Non-pigmented ciliary epithelial cell (primary cell): ENCODE measurements around the gene ADSS1.

Source experiments
- DNase-seq: peaks from one replicate; pipeline ENCODE4 v3.0.0-alpha.2; 2010; ENCODE audit warnings: low read depth

Gene ADSS1

DNA sequence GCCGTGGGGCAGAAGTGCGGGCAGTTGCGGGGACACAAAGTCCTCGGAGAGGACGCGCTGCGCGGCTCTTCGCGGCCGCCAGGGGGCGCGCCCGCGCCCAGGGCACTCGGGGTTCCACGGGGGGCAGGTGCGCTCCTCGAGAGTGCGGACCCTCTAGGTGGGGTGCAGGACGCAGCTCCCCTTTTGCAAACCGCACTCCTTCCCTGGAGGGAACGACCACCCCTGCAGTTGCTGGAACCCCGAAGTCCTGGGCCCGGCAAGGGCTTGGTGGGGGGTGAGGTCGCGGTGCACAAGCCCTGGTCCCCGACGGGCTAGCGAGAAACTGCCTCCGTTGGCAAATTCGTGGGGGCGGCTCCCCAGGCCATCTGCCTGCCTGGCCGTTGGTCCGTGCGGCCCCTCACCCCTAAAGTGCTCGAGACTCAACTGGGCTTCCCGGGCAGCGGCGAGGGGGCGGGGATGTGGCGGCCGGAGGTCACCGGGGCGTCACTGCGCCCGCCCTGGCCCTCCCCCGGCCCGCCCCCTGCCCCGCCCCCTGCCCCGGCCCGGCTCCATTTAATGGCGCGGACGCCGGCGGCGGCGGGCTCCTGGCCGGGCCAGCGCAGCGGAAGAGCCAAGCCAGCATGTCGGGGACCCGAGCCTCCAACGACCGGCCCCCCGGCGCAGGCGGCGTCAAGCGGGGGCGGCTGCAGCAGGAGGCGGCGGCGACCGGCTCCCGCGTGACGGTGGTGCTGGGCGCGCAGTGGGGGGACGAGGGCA lies at the start of gene ADSS1:
TSS of gene ADSS1 (plus strand) at position 579 of the 756 bp plus-strand sequence. CDS start at position 621, 42 bp downstream.
- no peak for DNase-seq

DNA sequence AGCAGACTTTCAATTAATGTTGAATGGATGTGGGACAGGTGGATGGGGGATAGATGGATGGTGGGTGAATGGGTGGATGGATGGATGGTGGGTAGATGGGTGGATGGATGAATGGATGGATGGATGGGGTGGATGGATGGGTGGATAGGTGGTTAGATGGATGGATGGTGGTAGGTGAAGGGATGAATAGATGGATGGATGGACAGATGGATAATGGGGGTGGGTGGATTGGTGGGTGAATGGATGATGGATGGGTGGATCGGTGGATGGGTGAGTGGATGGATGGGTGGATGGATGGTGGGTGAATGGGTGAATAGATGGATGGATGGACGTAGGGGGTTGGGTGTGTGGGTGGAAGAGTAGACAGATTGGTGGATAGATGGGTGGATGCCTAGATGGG lies 48.6 kb upstream of the ADSS1 start:
- no peak for DNase-seq

DNA sequence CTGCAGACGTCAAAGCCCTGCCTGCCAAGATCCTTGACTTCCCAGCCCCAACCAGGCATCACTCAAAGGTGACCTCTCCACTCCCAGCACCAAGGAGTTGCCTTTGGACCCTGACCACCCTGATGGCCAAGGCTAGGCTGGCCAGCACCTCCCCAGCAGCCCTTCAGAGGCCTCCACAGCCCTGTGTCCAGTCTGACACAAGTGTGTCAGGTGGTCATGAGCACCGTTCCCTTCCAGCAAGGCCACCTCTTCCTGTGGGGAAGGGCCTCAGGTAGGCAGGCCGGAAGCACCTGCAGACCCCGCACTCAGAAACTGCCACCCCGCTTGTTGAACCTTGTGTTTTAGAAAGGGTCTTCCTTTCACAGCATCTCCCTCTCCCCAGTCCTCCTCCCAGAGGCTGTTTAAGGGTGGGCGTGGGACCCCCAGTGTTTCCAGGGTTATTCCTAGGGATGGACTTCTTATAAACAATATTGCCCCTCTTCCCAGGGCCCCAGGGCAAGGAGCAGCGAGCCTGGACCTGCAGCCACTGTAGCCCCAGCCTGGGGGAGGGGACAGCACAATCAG lies 47.8 kb upstream of the ADSS1 start:
- no peak for DNase-seq

DNA sequence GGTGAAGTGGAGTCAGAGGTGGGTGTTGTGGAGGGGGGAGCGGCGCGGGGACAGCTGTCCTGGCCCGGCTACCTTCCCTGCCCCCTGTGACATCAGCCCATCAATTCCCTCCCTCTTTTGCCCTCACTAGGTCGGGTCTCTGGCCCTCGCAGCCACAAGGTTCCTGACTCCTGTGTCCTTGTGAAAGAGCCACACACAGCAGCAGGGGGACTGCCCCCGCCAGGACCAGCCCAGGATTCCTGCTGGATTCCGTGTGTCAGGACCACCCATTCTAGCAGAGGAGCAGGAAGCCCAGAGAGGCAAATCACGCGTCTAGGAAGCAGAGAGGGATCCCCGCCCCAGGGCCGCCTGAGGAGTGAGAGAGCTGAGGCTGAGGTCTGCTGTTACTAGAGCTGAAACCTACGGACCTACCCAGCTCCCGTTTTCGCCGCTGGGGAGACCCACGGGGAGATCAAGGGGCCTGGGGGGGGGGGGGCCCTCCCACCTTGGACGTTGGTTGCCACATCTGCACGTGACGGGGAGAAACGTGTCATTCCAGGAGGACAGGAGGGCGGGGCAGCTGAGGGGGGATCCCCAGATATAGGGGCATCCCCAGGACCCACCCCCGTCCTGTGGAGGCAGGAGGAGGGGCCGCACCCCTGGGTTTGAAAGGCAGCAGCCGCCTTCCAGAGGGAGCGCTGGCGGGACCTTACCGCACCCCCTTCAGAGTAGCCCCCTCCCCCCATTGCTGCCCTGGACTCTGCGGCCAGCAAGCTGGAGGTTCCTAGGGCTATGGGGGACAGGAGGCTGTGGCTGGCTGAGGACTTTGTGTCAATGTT lies 47.1 kb upstream of the ADSS1 start:
- DNase-seq, result no peak

DNA sequence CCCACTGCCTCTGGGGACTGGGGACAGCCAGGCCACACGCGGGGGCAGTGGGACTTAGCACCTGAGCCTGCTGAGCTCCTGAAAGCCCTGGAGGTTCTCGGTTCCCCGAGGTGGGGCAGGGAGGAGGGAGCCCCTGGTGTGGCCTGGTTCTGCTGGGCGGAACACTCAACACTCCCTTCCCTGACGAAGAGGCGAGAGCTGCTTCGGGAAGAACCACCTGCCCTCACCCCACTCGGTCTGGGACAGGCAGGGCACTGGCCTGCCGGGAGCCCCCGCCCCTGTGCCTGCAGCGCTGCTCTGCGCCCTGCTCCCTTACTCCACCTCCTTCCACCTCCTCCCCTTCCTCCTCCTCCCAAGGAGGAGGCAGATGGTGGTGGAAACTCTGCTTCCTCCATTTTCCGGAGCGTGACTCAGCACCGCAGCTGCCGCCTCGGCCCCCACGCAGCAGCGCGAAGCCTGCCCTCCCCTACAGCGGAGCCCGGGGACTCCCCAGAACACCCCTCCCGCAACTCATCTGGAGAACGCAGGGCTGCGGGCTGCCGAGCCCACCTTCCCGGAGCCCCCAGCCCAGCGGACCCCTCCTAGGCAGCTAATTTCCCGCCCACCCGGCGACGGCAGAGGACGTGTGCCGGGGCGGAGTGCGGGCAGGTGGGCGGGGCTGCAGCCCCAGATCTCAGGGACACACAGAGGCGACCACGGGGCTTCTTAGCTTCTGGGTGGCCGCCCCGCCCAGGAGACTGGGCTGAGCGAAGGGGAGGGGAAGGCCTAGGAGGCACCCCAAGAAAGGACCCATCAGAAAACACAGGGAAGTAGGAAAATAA lies 46.3 kb upstream of the ADSS1 start:
- peak; percentile 48 for DNase-seq

DNA sequence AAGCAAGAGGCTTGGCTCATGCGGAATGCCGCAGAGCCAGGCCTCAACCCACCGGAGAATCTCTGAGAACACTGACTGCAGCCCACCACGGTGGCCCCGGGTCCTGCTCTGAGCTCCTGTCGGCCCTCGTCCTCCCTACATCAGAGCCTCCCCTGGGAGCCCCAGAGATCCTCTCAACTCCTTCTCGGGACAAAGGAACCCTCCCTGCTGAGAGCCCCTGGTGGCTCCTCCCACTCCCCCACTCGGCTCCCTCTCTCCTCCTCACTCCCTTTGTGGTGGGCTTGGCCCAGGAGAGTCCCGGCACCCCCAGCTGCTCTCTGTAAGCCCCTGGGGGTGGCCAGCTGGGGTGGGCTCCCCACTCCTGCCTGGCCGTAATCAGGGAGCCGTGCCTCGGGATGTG lies 45.7 kb upstream of the ADSS1 start:
- no peak for DNase-seq

DNA sequence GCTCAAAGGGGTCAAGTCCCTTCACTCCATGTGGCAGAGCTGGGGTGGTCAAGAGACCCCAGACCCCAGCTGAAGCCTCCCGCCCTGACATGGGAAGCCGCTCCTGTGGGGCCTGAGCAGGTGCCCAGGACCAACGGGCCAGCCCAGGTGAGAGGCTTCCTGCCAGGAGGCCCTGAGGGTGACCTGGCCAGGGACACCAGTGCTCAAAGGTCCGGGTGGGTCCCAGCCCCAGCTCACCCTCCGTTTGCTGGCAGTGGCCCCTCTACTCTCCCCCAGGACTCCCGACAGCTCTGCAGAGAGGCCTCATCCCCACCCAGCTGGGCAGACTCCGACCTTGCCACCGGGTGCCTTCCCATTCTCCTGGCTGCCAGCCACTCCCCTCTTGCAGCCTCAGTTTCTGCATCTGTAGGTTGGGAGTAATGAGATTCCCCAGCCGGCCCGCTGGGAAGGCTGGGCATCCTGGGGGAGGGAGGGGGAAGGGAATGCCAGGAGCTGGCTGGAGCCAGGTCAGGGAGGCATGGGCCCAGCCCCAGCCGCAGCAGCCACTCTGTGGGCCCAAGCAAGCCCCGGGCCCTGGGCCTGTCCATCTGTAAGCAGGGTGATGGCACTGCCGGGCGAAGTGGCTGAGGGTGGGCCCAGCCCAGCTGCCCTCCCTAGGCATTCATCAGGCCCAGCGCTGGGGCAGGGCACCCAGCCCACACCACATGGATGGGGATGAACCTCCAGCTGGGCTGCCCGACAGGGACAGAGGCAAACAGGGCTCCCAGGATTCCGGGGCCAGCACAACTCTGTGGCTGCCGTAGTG lies 44.9 kb upstream of the ADSS1 start:
- no peak for DNase-seq

DNA sequence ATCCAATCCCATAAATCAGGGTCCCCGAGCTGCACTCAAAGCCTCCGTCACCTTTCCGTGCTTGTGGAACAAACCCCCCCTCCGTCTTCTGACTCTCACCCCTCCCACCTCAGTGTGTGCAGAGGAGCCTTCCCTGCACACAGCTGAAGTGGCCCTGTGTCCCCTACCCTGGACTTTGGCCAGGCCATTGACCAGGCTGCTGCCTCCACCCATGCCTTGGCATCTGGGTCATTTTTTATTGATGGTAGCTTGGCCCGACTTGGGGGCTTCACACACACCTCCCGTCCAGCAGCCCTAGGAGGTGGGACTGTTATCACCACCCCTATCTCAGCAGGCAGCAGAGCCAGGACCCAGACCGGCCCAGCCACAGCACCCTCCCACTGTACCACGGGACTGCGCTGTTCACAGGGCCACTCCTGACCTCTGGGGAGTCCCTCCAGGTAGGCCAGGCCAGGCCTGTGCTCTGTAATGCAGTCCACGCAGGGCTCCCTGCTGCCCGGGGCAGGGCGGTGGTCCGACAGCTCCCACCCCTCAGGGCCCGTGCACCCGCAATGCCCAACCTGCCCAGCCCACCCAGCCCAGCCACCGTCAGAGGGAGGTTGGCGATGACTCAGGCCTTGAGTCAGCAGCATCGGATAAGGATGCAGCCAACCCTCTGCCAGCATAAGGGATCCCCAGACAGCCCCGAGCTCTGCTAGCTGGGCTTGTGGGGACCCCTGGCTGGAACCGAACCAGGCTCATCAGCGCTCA lies 43.8 kb upstream of the ADSS1 start:
- DNase-seq, result no peak

DNA sequence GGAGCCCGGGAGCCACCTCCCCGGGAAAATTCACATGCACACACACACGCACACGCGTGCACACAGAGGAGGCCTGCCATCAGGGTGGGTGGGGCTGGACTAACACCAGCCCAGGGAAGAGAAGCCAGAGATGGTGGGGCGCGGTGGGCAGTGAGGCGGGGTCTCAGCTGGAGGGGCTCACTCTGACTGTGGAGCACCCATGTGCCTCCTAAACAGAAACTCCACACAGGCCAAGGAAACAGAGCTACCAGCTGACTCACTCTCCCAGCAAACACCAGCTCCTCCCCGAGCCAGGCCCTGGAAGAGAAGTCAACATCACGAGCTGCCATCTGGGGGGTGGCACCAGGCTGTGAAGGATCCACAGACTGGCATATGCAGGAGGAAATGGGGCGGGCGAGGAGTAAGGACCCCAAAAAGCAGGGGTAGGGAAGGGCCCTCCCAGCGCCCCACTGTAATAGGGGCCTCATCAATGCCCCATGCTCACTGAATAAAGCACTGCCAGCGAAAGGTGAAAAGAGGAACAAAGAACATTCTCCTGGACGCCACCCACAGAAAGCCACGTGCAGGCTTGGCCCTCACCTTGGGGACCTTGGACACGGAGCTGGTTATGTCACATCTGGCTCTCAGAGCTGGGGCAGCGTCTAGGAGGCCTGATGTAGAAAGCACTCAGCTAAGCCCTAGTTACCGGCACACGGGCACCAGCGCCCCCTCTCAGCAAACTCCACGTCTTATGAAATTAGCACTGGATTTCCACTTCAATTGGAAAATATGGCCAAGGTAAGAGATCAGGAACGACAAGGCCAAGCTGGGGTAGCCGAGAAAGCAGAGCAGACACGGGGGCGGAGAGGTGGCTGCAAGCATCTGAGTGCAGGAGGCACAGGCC lies 43.0 kb upstream of the ADSS1 start:
- DNase-seq, result no peak

DNA sequence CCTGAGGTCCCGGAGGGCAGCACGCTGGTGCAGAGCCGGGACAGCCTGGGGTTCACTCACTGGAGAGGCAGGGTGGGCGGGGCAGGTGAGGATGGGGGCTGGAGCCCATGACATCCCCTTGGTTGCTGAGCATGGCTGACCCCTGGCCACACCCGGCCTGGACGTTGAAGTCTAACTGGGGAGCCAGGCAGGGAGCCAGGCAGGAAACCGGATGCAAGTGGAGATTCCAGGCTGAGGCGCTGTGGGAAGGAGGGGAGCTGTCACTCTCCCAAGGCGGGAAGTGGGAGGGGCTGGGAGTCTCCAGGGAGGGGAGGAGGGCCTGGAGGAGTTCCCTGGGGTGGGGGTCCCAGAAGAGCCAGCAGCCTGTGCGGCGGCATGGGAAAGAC lies 42.3 kb upstream of the ADSS1 start:
- DNase-seq, result no peak

DNA sequence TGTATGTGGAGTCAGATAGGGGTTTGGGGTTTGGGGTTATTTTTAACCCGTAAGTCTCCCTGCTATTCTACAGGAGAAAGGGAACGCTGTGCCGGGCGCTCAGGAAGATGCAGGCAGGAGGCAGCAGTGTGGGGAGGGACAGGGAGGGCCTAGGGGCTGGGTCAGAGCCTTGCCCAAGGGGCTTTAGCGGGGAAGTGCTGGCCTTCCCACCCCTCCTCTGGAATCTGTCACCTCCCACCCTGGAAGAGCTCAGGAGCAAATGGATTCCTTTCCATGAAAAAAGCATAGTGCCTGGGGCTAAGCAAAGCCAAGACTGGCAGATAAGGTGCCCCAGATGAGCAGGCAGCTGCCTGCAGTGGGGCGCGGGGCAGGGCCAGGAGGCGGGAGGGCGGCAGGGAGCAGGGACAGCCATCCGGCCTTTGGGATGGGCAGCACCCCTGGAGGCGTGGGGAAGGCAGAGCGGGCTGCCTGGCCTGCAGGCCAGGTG lies 41.9 kb upstream of the ADSS1 start:
- DNase-seq, result no peak

DNA sequence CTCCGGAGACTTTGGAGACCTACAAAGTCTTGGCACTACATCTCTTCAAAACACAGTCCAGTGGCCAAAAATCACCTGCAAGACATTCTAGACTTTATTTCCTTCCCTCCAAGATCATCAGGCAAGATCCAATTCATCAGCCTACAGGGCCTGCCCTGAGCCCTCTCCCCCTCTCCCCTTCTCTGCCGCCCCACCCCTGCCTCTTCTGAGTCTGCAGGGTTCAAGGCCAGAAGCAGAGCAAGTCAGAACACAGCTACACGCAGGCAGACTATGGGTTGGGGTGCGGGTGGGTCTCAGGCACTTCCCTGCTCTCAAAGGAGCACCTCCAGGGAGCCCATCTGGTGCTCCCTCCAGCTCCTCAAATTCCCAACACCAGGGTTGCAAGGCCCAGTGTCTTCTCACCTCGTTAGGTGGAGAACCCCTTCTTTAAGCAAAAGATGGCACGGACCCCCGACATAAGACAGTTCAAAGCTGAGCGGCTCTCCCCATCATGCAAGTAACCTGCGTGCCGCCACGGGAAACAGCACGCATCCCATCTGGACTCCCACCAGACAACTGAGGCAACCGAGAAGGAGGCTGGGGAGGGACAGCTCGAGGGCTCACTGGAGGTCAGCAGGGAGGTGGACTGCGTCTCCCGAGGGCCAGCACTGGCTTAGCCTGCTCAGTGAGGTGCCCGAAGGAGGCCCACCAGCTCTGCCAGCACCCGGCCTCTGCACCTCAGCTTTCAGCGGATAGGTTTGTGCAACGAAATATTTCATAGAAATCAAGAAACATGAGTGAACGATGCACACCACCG lies 40.2 kb upstream of the ADSS1 start:
- DNase-seq, result no peak

DNA sequence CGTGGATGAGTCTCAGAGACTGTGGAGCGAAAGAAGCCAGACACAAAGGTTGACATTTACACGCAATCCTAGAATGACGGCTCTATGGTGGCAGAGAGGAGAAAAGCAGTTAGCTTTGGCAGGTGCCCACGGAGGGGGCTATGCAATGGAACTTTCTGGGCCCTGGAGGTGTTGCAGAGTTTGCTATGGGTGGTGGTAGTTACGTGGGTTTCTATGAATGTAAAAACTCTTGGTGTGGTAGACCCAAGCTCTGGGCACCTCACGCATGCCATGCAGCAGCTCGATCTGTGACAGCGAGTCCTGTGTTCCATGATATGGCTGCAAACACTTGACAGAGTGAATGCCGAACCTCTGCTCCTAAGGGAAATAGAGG lies 39.6 kb upstream of the ADSS1 start:
- DNase-seq, result no peak

DNA sequence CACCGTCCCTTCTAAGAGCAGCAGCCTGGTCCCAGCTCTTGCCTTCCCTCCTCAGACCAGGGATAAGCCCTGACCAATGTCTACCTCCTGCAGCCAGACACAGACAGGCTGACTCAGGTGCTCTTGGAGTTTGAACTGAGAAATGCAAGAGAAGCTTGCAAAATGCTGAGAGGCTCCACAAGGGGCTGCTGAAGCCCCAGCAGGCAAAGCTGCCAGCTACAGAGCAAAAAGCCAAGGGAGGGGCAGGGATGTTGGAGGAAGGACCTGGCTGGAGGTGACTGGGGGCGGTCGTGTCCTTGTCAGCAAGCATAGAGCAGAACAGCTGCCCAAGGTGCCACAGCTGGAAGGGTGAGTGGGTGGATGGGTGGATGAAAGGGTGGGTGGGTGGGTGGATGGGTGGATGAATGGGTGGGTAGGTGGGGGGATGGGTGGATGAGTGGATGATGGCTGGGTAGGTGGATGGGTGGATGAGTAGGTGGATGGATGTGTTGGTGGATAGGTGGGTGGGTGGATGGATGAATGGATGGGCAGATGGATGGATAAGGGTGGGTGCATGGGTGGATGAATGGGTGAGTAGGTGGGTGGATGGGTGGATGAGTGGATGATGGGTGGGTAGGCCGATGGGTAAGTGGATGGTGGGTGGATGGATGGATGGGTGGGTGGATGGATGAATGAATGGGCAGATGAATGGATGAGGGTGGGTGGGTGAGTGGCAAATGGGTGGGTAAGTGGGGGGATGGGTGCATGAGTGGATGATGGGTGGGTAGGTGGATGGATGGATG lies 38.6 kb upstream of the ADSS1 start:
- DNase-seq, result no peak

DNA sequence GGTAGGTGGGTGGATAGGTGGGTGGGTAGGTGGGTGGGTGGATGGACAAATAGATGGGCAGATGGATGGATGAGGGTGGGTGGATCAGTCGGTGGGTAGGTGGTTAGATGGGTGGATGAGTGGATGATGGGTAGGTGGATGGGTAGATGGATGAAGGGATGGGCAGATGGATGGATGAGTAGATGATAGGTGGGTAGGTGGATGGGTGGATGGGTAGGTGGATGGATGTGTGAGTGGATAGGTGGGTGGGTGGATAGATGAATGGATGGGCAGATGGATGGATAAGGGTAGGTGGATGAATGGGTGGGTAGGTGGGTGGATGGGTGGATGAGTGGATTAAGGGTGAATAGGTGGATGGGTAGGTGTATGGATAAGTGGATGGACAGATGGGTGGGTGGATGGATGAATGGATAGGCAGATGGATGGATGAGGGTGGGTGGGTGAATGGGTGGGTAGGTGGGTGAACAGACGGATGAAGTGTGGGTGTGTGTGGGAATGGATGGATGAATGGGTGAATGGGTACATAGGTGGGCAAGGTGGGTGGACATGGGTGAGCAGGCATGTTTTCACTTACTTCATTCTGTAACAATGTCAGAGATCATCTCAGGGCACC lies 37.9 kb upstream of the ADSS1 start:
- no peak for DNase-seq

DNA sequence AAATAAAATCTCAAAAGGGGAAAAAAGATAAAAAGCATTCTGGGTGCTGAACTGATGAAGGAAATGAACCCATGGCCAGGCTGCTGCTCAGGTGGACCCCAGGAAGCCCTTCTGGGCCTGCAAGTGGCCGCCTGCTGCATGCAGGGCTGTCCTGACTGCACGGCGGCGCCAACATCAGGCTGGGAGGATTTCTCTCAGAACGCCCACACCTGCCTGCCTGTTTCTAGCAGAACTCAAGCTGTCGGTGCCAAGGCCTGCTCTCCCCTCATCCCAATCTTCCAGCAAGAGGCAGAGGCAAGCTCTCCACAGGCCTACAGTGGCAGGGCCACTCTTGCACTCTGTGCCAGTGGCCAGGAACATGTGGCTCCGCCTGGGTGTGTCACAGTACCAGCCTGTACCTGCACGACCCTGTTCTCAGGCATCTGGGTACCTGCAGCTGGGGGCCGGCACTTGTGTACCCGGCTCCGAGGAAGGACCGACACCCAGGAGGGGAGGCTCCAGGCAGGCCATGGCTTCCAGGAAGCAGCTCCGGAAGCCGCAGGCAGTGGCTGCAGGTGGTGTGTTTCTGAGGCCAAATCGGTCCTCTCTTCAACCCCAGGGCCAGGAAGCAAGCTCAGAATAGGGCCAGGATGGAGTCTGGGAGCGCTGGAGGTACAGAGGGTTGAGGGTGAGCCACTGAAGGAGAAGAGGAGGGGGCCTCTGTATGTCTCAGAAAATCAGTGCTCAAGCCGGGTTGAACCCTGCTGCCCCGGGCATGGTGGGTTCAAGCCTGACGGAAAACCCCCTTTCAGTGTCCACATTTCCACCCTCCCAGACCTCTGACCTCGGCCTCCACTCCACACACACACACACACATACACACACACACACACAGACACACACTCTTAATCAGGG lies 37.2 kb upstream of the ADSS1 start:
- DNase-seq, result no peak
